Raji (cell line): ENCODE measurements around the gene INTS7.

Source experiments
- POLR2A ChIP-seq: IDR thresholded peaks from 2 replicates; pipeline ENCODE4 v1.6.1; 2011; ENCODE audit warnings: low read depth, low read length, control low read depth; ENCODE audit not compliant: insufficient read depth

Gene INTS7

DNA sequence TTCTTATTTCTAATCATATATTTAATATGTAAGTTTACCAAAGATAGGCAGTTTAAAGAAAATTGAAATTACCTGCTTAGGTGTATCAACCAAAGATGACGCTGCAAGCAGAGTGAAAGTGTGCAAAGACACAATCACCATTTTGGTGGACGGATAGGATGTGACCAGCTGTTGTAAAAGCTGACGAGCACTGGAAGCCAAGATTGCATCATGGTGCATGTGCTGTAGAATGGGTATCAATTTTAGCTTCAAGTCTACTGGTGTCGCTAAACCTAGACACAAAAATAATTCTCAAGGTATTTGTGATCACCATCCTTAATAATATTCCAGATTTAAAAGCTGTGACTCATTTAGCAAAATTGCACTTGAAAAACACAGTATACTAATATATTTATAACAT, 28.2 kb downstream of the INTS7 start:
- no peak for TF ChIP-seq POLR2A

DNA sequence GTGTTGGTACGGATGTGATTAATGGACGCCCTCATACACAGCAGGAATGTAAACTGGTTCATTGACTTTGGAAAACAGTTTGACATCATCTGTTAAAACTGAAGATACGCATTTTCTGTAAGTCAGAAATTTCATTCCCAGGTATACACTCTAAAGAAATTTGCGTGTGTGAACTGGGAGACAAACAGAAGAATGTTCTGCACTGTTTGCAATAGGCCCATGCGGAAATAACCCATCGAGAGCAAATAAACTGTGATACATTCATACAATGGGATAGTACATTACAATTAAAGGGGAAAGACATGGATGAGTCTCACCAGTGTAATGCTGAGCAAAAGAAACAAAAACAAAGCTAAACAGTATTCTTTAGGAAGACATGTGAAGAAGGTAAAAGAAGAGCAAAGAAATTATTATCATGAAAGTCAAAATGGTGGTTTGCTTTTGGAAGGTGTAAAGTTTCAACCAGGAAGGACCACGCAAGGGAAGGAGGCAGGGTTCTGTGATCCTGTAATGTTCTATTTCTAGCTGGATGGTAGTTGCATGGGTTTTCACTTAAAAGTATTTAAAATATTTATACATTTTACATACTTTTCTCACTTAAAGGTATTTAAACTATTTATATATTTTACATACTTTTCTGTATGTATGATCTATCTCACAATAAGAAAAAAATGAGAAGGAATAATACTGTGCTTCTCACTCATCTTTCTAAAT, 30.3 kb downstream of the INTS7 start:
- no peak for TF ChIP-seq POLR2A

DNA sequence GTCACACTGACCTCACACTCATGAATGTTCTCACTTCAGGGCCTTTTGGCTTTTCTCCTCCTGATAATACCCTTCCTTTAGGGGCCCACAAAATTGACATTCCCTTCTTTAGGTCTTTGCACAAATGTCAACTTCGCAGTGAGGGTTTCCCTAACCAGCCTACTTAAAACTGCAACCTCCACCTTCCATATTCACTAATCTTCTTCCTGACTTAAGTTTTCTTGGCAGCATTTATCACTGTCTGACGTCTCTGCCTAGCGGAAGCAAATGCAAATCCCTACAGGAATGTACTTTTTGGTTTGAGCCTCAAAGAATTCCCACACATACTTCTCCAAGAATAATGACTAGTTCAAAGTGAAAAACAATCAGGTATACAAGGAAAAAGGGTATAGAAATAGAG, 32.8 kb downstream of the INTS7 start:
- TF ChIP-seq POLR2A, result no peak

DNA sequence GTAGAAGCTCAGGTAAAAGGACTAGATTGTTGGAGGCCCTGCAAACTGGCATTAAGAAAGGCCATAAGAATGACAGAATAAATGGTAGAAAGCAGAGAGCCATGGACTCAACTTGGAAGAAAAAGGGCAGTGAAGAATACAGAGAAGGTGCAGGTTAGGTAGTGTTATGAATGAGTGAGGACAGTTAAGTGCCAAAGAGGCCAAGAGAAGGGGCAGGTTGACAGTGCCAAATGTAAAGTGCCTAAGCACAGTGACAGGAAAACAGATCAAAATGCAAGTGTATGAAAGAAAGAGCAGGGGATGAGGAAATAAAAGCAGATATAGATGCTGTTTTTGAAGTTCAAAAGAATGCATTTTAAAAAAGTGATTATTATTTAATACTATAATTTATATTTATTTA, 43.7 kb downstream of the INTS7 start:
- no peak for TF ChIP-seq POLR2A

DNA sequence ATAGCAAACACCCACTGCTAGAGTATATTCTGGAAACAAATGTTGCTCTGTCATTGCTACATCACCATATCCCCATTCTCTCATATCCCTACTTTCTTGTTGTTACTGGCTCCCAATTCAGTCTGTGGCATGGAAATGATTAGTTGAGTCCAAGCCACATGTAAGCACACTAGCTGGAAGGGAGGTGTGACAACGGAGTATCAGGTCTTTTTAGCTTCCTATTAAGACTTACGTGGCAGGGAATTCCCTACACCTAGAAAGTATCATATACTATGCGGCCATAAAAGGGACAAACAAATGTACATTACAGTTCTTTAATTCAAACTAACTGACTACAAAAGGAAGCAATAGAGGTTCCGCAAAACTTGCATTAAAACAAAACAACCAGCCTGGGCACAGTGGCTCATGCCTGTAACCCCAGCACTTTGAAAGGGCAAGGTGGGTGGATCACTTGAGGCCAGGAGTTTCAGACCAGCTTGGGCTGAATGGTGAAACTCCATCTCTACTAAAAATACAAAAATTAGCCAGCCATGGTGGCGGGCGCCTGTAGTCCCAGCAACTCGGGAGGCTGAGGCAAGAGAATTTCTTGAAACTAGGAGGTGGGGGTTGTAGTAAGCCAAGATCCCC, 48.6 kb downstream of the INTS7 start:
- no peak for TF ChIP-seq POLR2A

GRCh38 chr1:211985556-211986264, 49.6 kb downstream of the INTS7 start:
- TF ChIP-seq POLR2A, result no peak

GRCh38 chr1:211978596-211978995, 56.8 kb downstream of the INTS7 start:
- no peak for TF ChIP-seq POLR2A

- no peak for TF ChIP-seq POLR2A
Observed at GRCh38 chr1:211975152-211975941, 60.0 kb downstream of the INTS7 start.

DNA sequence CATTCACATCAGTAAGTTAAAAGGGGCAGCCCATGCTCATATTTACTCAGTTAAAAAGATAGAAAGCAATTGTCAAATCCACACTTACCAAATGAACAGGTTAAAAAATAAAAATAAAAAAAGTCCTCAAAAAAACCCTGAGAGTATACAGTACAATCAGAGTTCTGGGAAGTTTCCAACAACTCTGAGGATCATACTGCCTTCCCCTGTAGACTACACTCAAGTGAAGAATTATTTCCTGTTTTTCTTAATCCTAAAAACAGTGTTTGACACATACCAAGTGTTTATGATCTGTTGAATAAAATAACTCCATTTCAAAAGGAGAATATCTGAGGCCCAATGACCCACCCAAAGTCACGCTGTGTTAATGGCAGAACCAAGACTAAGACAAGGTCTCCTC, 61.8 kb downstream of the INTS7 start:
- TF ChIP-seq POLR2A, result no peak

GRCh38 chr1:211968200-211968834, 67.0 kb downstream of the INTS7 start:
- TF ChIP-seq POLR2A, result no peak

DNA sequence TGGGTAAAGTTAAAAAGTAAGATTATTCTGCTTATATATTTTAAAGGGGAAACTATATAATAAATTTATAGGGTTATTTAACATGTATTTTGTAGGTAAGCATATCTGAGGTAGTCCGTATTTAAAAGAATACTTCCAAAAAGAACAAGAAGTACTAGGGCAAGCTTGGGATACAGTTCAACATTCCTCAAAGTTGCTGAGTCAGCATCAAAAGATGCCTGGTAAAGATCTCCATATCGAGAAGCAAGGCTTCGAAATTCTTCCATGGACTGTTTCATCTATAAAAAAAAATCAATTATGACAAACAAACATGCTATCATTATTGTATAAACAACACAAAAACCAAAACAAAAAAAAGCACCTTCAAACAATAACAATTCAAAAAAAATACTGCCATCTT, 67.7 kb downstream of the INTS7 start:
- no peak for TF ChIP-seq POLR2A

- no peak for TF ChIP-seq POLR2A
Observed at GRCh38 chr1:211965108-211965805, 70.1 kb downstream of the INTS7 start.

GRCh38 chr1:211959680-211960079, 75.7 kb downstream of the INTS7 start:
- TF ChIP-seq POLR2A, result no peak

- TF ChIP-seq POLR2A, result no peak
Observed at GRCh38 chr1:211959221-211959620, 76.1 kb downstream of the INTS7 start.
